Amygdala (tissue), 56 donors: Measurements from ENCODE around the gene SLC7A6.

Source experiments
- DNase-seq, 56 donors: peaks; one replicate each; lab custom pipeline; 2025; lab: John Stamatoyannopoulos, UW

SLC7A6 gene

DNA sequence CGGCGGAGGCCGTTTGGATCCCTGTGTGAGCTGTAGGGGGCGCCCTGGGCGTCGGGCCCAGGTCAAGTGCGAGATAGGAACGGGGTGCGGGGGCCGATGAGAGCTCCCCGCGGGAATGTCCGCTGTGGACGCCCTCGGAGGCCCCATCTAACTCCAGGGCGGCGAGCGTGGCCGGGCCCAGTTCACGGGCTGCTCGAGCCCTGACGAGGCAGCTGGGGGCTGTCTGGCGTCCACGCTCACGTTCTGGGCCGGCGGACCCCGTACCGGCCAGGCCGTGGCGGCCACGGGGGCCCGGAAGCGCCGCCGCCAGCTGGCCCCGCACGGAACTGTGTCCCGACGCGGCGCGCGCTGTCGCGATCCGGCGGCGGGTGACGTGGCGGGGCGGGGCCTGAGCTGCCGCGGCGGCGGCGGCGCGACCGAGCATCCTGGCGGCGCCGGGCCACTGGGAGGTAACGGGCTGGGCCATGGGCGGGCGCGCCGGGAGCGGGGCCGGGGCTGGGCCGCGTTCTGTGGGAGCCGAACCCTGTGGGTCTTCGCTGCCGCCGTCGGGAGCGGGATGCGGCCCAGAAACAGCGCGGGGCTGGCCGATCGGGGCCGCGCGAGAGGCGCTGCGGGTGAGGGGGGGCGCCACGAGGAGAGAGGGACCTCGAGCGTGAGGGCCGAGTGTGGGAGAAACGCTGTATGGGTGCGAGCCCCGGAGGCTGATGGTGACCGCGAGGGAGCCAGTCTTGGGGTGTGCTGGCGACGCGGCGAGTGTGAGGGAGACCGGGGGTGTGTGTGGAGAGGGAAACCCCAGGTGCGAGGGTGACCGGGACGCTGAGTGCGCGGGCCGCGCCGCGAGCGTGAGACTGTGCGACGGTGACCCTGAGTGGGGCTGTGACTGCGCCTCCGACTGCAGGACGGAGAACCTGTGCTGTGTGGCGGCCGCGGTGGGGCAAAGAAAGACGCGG is at the start of gene SLC7A6:
Gene SLC7A6, plus strand, starts transcription at position 399 of the 950 bp plus-strand sequence. CDS start 10,201 bp downstream, outside the sequence.
- peak in 44 of 56 donors; percentile 12 to 74 (median 55) for DNase-seq

DNA sequence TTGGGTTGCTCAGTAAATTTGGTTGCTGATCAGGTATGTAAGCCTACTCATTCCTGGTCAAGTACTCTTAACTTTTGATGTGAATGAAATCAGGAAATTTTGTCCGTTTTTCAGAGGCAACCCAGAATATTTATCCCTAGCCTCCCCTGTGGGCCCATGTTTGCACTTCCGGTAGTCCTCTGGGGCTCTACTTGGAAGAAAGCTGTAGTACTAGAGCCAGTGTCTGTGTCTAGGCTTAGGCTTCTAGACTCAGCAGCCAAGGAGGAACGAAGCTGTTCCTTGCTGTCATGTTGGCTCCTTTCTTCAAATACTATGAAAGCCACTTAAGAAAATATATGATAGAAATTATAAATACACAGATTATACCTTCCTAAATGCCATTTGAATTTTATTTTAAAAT is 49.6 kb upstream of the SLC7A6 start:
- DNase-seq = no peak

DNA sequence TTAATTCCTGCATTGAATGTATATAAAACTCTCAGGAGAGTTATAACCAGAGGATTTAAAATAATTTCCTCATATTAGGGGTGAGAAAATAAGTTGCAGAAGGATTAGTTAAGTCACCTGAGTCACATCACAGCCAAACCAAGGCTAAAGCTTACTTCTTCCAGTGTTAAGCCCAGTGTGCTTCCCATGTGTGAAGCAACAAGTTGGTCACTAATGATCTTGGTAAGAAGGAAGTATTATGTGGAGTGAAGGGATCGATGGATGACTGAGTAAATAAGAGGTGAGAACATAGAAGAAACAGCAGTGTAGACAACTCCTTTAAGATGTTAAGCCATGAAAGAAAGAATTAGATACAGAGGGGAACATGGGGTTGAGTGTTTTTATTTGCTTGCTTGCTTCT is 49.0 kb upstream of the SLC7A6 start:
- no peak for DNase-seq

DNA sequence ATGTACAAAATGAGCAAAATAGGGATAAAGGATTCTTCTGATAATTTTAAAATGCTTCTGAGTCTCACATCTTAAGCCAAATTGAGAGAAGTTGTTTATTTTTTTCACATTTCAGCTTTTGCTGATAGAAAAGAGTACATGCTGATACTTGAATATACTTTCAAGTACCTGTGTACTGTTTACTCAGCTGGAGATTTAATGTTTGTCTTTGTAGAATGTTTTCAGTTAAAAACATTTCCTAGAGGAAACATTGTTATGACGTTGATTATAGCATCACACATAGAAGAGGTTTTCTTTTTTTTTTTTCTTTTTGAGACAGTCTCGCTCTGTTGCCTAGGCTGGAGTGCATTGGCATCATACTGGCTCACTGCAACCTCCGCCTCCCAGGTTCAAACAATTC is 48.1 kb upstream of the SLC7A6 start:
- DNase-seq = no peak

DNA sequence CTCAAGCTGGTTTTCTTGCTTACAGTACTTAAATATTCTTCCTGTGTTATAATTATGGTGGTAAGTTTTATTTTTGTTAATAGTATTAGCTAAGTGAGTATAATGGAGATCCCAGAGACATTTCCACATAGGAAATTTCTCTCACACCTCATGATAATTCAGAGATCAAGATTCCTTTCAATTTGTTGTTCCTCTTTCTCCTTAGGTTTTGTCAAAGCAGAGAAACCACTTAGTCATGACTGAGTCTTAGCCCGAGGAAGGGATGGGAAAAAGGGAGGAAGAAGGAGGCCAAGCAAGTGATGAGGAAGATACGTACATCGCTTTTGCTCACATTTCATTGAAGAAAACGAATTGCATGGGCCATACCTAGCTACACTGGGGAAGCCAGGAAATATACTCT is 46.8 kb upstream of the SLC7A6 start:
- DNase-seq = no peak

DNA sequence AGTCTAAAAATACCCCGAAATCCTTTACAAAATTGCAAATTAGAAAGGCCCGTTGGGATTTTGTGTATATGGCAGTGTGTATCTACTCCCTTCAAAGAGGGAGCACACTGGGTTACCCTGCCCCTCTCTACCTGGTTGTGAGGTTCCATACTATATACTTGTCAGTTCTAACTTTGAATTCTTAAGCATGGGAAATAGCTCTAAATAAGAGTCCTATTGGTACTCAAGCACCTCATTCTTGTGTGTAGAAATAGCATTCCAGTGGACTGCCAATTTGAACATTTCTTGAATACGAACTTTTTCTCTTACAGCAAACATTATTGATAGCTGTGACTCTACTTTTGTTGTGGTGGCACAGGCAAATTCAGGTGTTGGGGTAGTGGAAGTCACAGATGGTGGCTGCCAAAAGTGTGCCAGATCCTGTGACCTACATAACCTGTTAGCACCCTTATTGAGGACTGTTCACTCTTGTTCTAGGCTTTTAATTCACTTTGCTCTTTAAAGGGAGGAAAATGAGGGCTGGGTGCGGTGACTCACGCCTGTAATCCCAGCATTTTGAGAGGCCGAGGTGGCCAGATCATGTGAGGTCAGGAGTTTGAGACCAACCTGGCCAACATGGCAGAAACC is 44.5 kb upstream of the SLC7A6 start:
- no peak for DNase-seq

DNA sequence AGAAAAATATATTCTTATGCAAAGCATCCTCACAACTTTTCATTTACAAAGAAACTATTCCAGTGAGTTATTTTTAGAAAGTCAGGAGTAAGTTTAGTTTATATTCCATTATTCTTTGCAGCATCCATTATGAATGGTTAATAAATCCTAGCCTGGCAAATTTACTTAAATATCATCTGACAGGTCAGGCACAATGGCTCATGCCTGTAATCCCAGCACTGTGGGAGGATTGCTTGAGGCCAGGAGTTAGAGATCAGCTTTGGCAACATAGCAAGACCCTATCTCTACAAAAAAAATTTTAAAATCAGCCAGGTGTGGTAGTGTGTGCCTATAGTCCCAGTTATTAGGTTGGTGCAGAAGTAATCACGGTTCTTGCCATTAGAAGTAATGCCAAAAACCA is 41.3 kb upstream of the SLC7A6 start:
- DNase-seq = no peak

DNA sequence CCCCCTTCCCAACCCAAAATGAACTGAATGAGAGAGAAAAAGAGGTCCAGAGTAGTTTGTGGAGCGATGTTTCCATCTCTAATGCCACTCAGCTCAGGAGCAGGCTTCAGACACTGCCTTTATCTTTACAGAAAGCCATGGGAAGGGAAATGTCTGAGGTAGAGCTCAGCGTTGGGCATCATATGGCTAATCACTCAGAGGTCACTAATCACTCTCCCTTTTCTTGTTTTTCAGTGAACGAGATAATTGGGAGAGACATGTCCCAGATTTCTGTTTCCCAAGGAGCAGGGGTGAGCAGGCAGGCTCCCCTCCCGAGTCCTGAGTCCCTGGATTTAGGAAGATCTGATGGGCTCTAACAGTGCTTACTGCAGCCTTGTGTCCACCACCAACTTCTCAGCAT is 38.2 kb upstream of the SLC7A6 start:
- DNase-seq = no peak

DNA sequence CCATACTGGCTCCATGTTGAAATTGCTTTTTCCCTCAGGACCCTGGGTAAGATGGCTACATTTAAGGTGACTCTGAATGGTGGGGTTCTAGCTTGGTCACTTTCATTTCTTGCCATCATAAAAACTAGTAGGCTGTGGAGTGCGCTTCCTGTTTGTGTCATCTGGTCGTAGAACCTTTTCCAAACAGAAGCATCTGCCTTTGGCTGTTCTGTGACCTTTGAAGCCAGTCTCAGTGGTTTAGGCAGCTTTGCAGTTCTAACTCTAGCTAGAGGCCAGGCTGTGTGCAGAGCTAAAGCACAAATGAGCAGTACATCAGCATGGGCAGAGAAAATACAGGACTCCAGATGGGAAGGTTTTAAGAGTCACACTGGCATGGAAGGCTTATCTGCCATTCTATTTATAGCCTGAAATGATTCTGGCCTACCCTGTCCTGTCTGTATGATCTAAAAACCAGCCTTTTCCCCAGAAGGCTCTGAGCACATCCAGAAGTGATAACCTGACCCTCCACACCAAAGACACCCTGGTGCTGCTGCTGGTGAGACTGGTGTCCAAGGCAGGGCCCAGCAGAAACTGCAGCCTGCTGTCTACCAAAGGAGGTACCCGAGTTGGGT is 37.0 kb upstream of the SLC7A6 start:
- DNase-seq = no peak

DNA sequence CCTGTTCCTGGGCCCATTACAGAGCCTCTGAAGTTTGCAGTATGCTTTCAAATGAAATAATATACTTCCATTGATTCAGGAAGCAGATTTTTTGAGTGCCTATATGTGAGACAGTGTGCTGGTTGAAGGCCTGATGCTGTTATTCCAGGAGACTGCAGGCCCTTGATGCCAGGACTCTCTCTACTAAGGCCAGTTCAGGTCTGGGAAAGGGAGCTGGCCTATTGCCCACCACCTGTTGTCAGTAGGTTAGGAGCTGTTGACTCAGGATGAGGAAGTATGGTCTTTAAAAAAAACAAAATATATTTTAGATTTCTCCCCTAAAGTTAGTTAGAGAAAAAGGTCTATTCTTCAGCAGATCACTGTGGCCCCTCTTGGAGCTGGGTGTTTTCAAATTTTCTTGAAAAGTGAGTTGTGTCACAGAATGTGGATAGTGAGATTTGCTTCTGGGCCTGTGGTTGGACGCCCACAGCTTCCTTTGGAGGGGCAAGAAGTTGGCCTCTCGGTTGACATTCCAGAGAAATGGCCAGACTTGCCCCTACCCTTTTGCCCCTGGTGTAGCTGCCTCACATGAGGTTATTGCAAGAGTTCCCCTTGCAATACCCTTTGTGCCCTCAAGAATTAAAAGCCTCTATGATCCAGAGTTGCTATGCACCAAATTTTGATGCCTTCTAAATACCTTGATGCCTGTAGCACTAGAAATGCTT is 36.3 kb upstream of the SLC7A6 start:
- no peak for DNase-seq

DNA sequence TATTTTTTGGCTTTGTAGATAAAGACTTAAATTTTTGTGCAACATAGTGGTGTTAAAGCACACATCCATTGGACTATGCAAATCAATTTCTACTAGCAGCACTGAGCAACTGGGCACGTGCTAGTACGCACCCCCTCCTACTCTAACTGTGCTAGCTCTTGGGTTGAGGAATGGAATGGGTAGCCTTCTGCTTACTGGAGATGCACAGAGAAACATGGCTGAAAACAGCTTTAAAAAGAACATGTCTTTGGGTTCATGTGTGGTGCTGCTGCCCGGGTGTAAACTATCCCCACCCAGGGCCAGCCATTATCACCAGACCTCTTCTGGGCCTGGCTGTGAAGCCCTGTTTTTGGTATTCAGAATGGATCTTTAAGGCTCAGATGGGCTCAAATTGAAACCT is 35.7 kb upstream of the SLC7A6 start:
- DNase-seq = no peak

DNA sequence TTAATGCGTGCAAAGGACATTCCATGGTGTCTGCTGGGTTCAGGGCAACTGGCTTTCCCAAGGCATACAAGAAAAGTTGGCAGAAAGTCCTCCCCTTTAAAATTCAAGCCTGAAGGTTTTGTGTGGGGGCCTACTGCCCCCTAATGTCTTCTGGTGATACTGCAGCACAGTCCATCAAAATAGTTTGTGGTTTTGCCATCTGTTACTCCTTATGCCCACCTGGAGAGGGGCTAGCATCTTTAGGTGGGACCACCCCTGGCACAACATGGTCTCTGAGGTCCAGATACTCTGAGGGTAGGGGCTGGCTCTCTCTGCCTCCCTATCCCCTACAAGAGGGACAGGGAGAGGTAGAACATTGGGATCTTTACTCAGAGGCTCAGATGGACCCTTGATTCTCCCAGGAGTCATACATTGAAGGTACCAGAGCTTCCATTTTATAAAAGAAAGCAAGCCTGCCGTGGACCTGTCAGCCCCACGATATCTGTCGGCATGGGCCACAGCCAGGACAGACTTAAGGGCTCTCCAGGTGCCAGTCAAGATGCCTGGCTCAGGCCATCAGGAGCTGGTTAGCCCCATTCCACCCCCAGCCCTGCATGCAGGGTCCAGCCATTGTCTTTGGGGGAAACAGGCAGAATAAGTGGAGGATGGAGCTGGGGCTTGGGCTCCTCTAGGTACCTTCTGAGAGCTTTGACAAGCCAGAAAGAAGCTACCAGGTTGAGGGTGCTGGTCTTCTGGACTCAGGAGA is 34.7 kb upstream of the SLC7A6 start:
- peak in 23 of 56 donors; percentile 8 to 71 (median 28) for DNase-seq

DNA sequence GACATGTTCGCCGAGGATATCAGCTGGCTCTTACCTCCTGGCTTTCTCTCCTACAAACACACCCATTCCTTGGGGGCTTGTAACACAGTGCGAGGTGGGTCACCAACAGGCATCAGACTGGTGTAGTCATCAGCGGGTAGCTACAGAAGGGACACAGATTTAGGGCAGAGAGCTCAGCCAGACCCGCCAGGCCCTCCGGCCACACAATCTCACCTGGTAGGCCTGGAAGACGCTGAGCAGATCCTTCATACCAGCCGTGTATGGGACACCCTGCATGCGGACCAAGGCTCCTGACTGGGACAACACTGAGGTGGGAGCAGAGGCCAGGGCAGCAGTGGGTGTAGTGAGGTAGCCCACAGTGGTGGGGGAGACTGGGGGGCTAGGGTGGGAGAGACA is 34.2 kb upstream of the SLC7A6 start:
- no peak for DNase-seq

DNA sequence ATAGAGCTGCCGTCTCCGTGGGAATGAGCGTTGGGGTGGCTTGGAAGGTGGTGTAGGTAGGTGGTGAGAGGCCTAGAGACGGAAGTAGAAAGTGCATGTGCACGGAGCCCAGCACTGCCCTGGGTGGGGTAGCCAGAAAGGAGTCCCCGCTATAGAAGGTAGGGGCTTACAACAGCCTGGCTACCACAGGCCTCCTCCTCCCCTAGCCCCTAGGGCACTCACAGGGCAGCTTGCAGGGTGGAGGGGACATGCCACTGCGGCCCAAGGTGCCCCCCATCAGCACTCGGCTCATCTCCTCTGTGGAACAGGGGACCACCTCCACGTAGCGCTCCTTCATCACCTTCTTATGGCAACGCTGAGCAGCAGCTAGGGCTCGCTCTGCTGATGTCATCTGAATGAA is 33.4 kb upstream of the SLC7A6 start:
- DNase-seq = no peak

DNA sequence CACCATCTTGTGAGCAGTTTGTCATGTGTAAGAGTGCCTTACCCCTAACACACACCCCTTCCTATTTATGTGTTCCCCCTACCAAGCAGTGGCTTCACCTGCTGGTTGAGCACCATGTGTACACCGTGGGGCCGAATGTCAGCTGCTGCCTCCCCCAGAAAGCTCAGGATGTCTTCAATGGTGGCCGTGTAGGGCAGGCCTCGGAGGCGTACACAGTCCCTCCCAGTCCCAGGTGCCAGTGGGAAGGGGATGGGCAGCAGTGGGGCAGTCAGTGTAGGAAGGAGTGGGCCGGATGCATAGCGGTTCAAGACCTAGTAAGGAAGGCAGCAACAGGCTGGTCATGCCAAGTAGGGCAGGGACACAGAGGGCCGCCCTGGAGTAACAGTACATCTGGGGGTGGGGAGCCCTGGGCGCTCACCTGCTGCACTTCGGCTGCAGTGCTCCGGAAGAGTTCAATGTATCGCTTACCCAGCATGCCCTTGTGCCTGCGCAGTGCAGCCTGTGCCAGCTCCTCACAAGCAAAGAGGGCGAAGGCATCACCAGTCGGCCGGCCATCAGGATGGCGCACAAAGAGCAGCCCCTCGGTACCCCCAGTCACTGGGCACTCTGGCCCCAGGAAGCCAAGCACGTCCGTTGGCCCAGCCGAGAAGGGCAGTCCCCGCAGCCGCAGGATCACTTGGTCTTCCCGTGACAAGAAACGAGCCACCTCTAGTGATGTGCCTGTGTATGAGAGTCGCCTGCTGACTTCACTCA is 32.8 kb upstream of the SLC7A6 start:
- DNase-seq = no peak

DNA sequence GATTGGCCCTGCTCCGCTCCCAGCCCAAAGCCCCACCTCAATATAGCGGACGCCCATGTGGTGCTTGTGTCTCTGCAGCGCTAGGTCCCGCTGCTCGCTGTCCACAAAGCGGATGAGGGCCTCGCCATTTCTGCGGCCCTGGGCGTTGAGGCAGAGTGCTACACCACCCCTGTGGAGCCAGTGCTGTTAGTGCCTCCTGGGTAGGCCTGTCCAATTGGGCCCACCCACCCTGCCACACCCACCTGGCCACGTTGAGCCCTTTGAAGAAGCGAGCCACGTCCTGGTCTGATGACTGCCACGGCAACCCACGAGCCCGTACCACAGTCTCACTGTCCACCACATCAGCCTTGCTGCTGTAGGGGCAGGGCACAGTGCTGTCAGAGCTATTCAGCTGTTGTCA is 32.0 kb upstream of the SLC7A6 start:
- DNase-seq = no peak

DNA sequence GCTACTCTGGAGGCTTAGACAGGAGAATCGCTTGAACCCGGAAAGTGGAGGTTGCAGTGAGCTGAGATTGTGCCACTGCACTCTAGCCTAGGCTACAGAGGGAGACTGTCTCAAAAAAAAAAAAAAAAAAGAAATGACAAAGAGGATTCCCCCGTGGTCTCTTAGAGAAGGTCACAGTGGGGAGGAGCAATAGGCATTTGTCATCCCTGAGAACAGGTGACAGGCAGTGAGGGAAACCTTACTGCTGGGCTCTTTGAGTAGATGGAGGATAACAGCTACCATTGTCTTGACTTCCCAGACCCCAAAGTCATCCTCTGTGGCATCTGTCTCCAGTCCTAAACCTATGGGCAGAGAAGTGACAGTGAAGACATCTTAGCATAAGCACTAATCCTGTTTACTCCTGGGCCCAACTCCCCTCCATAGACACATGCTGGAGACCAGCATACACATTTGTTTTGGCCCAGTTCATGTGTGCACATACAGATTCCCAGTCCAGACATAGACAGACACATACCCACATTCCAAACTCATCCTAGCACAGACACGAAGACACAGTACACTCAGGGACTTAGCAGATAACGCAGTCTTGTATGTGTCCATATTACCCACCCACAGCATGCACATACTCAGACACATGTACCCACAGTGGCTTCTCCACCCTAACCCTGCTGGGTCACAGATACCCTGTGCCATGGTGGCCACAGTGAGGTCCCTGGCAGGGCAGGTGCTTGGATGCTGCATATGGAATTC is 31.1 kb upstream of the SLC7A6 start:
- DNase-seq = no peak

DNA sequence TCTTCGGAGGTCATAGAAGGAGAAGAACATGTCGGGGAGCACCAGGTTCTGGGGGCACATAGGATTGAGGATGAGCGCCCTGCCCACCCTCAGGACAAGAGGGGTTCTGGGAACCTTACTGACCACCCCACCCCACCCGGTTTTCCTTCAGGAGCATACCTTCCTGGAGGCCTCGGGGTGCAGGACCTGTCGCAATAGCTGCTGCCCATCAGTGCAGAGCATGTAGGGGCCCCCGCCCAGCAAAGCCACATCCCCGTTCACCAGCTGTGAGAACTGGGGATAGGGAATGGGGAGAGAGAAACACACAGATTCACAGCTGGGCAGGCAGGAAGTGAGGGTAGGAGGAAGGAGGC is 30.5 kb upstream of the SLC7A6 start:
- DNase-seq = no peak
